SU-DHL-6 (cell line): Measurements from ENCODE around the gene ACBD5.
"Not testable (repeated sequence)": the region's sequence is repeated elsewhere in the genome, so short reads cannot be mapped to it uniquely, and the experiment has no call there.

Experiments used
- H2AFZ ChIP-seq: fragments of 200-600 bp; sonication (generic); 2 replicates; pipeline ENCODE4 v1.6.1; 2014; ENCODE audit warnings: low read depth, mild to moderate bottlenecking, moderate library complexity, mixed read lengths, antibody characterized with exemption, low read length; ENCODE audit not compliant: severe bottlenecking
- H3F3A ChIP-seq: fragments of 200-600 bp; shearing (Covaris generic); 2 replicates; pipeline ENCODE4 v1.6.0; 2016; ENCODE audit warnings: antibody characterized with exemption, mild to moderate bottlenecking; ENCODE audit not compliant: insufficient read depth
- H3K27ac ChIP-seq: fragments of 200-600 bp; sonication (generic); 2 replicates; pipeline ENCODE4 v1.5.1; 2016; ENCODE audit warnings: low read depth, mild to moderate bottlenecking, low read length, moderate library complexity, mixed read lengths
- H3K27me3 ChIP-seq: fragments of 200-600 bp; sonication (generic), shearing (Covaris generic); 2 replicates; pipeline ENCODE4 v1.6.0; 2014; ENCODE audit warnings: mild to moderate bottlenecking, low read length
- H3K36me3 ChIP-seq: fragments of 200-600 bp; sonication (generic); 2 replicates; pipeline ENCODE4 v1.6.1; 2014; ENCODE audit warnings: mild to moderate bottlenecking, low read length, mixed read lengths
- H3K4me2 ChIP-seq: fragments of 300-600, 200-600 bp; shearing (Covaris generic), sonication (generic); 2 replicates; pipeline ENCODE4 v1.6.0; 2014; ENCODE audit warnings: low read length, low read depth, mild to moderate bottlenecking; ENCODE audit not compliant: poor library complexity, severe bottlenecking
- H3K4me3 ChIP-seq: fragments of 200-600 bp; sonication (generic); 2 replicates; pipeline ENCODE4 v1.5.1; 2014; ENCODE audit warnings: antibody characterized with exemption, low read length, mild to moderate bottlenecking, mixed read lengths; ENCODE audit not compliant: insufficient read depth, poor library complexity, severe bottlenecking
- H3K79me2 ChIP-seq: fragments of 200-600 bp; sonication (generic); 2 replicates; pipeline ENCODE4 v1.6.1; 2014; ENCODE audit warnings: mild to moderate bottlenecking, low read length, moderate library complexity; ENCODE audit not compliant: insufficient read depth
- H3K9ac ChIP-seq: fragments of 200-600 bp; sonication (generic); 2 replicates; pipeline ENCODE4 v1.7.0; 2014; ENCODE audit warnings: mild to moderate bottlenecking, low read length
- H3K9me2 ChIP-seq: fragments of 200-600 bp; sonication (generic); replicated peaks from 2 replicates; pipeline ENCODE4 v1.6.1; 2014; ENCODE audit warnings: low read length; ENCODE audit not compliant: insufficient read depth
- H3K9me3 ChIP-seq: fragments of 200-600 bp; sonication (generic); 2 replicates; pipeline ENCODE4 v1.6.1; 2014; ENCODE audit warnings: low read length, mixed read lengths; ENCODE audit not compliant: insufficient read depth
- H4K20me1 ChIP-seq: fragments of 200-600 bp; sonication (generic); 2 replicates; pipeline ENCODE4 v1.6.1; 2014; ENCODE audit warnings: low read depth, mild to moderate bottlenecking, antibody characterized with exemption, low read length, moderate library complexity, mixed read lengths
- CTCF ChIP-seq: fragments of 200-600 bp; sonication (generic); IDR thresholded peaks from one replicate; pipeline ENCODE4 v1.5.1; 2017; ENCODE audit warnings: antibody characterized with exemption, mild to moderate bottlenecking, low read length, moderate library complexity; ENCODE audit not compliant: insufficient read depth, poor library complexity, severe bottlenecking
- EZH2phosphoT487 ChIP-seq: fragments of 200-600 bp; sonication (generic), shearing (Covaris generic); conservative IDR thresholded peaks from 2 replicates; pipeline ENCODE4 v1.6.1; 2018; ENCODE audit warnings: mild to moderate bottlenecking, antibody characterized with exemption, low read length, moderate library complexity, mixed read lengths

Gene ACBD5, protein sequence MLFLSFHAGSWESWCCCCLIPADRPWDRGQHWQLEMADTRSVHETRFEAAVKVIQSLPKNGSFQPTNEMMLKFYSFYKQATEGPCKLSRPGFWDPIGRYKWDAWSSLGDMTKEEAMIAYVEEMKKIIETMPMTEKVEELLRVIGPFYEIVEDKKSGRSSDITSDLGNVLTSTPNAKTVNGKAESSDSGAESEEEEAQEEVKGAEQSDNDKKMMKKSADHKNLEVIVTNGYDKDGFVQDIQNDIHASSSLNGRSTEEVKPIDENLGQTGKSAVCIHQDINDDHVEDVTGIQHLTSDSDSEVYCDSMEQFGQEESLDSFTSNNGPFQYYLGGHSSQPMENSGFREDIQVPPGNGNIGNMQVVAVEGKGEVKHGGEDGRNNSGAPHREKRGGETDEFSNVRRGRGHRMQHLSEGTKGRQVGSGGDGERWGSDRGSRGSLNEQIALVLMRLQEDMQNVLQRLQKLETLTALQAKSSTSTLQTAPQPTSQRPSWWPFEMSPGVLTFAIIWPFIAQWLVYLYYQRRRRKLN

DNA sequence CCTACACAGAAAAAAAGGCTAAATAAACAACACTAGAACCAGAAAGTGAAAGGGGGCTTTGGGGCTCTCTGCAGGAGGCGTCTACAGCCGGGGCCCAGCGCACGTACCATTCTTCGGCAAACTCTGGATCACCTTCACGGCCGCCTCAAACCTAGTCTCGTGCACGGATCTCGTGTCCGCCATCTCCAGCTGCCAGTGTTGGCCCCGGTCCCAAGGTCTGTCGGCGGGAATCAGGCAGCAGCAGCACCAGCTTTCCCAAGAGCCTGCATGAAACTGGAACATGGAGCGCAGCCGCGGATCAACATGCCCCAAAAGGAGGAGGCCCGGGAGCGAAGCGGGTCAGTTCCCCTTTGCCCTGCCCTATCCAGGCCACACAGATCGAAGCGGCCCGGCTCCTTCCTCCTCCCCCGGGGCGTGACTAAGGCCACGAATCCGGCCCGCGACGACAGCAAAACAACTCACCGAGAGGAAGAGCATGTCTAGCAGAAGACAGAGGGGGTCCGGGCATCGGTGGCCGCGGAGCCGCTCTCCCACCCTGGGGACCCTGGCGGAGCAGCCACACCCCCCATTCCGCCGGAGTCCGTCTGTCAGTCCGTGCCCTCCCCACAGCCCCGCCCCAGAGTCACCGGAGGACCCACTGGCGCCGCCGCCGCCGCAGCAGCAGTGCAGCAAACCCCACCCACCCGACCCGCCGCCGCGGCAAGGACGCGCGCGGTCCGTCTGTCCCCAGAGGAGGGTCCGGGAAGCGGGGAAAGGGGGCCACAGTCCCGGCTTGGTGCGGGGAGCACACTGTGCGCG lies at the start of gene ACBD5:
Gene ACBD5 (minus strand): TSS at position 586 of the 798 bp plus-strand sequence. CDS start 109 bp downstream, at position 477.
- peak within 1 kb of the TSS; percentile 99 for H3K27ac ChIP-seq
- H4K20me1 ChIP-seq, result no peaks in the 10 kb centered on the region
- TF ChIP-seq EZH2phosphoT487 (no peak), CTCF (no peak)
- no peaks in the 10 kb centered on the region for H3K9me2 ChIP-seq
- H3K4me3 ChIP-seq, result peak within 1 kb of the TSS; percentile 78
- no peaks in the 10 kb centered on the region for H3K9me3 ChIP-seq
- H3K4me2 ChIP-seq, result peak within 1 kb of the TSS; percentile 96
- peak within 1 kb of the TSS; percentile 76 for H3K9ac ChIP-seq
- no peaks in the 10 kb centered on the region; the same call in 1 of the 2 replicates for H3K36me3 ChIP-seq
- no peaks in the 10 kb centered on the region for H3K27me3 ChIP-seq
- peaks cover 42% of the 10 kb centered on the region for H3K79me2 ChIP-seq
- H2AFZ ChIP-seq, result peak within 1 kb of the TSS; percentile 85
- H3F3A ChIP-seq, result peaks cover 36% of the 10 kb centered on the region

DNA sequence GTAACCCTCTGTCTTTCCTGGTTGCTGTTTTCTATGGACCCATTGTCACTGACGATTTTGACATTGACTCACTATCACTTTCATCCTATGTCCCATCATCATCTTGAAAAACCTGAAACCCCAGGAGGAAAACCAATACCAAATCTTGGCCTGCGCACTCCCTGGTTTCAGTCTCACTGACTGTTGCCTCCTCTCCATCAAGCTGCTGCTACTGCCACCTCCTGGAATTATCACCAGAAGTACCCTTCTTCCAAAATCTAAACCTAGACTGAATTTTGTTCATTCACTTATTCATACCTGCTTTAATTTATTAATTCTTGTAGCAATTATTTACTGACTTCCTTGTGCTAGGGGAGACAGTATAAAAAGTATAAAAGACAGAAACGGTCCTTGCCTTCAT lies 44.5 kb upstream of the ACBD5 start:
- H2AFZ ChIP-seq, result no peak overlapping the region
- no peaks in the 10 kb centered on the region for H3K27me3 ChIP-seq
- no peaks in the 10 kb centered on the region for H4K20me1 ChIP-seq
- no peaks in the 10 kb centered on the region for H3K9me3 ChIP-seq
- H3K36me3 ChIP-seq, result no peaks in the 10 kb centered on the region
- no peak for TF ChIP-seq EZH2phosphoT487
- TF ChIP-seq CTCF, result no peak
- H3F3A ChIP-seq, result no peaks in the 10 kb centered on the region
- no peak overlapping the region for H3K4me3 ChIP-seq
- no peaks in the 10 kb centered on the region for H3K79me2 ChIP-seq
- H3K27ac ChIP-seq, result no peak overlapping the region
- no peak overlapping the region for H3K9ac ChIP-seq
- no peaks in the 10 kb centered on the region for H3K9me2 ChIP-seq
- no peak overlapping the region for H3K4me2 ChIP-seq

DNA sequence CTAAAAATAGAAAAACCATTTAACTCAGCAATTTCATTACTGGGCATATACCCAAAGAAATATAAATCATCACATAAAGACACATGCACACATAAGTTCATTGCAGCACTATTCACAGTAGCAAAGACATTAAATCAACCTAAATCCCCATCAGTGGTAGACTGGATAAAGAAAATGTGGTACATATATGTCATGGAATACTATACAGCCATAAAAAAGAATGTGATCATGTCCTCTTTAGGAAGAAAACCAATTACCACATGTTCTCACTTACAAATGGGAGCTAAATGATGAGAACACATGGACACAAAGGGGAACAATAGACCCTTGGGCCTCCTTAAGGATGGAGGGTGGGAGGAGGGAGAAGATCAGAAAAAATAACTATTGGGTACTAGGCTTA lies 36.0 kb upstream of the ACBD5 start:
- no peak overlapping the region for H3K4me3 ChIP-seq
- no peaks in the 10 kb centered on the region for H3K9me2 ChIP-seq
- H3F3A ChIP-seq, result no peaks in the 10 kb centered on the region
- H3K9me3 ChIP-seq, result no peaks in the 10 kb centered on the region
- H3K9ac ChIP-seq, result no peak overlapping the region
- no peak overlapping the region for H3K27ac ChIP-seq
- no peak overlapping the region for H3K4me2 ChIP-seq
- H3K36me3 ChIP-seq, result no peaks in the 10 kb centered on the region
- no peaks in the 10 kb centered on the region for H4K20me1 ChIP-seq
- H3K79me2 ChIP-seq, result no peaks in the 10 kb centered on the region
- no peaks in the 10 kb centered on the region for H3K27me3 ChIP-seq
- TF ChIP-seq EZH2phosphoT487 (no peak), CTCF (no peak)
- H2AFZ ChIP-seq, result no peak overlapping the region

DNA sequence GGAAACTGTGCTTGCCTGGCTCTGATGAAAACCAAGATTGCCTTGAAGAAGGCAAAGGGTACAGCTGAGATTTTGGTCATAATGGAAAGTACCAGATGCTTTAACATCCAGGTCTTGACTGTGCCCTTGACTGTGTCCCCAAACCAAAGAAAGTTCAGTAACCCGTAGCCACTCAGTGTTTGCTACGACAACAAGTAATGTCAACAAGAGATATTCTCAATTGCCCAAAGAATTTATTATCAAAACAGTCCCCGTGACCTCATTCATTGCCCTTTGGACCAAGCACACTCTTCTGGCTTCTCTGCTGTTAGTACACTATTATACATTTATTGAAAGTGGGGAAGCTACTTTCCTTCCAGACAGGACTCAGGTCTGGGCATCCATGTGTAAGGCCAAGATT lies 25.4 kb upstream of the ACBD5 start:
- not testable (repeated sequence) for H3K9me2 ChIP-seq, H3K27me3 ChIP-seq, H3K9ac ChIP-seq, H3K9me3 ChIP-seq, H2AFZ ChIP-seq, H3K4me2 ChIP-seq, H3F3A ChIP-seq, H4K20me1 ChIP-seq, H3K4me3 ChIP-seq, H3K79me2 ChIP-seq, H3K36me3 ChIP-seq, H3K27ac ChIP-seq

DNA sequence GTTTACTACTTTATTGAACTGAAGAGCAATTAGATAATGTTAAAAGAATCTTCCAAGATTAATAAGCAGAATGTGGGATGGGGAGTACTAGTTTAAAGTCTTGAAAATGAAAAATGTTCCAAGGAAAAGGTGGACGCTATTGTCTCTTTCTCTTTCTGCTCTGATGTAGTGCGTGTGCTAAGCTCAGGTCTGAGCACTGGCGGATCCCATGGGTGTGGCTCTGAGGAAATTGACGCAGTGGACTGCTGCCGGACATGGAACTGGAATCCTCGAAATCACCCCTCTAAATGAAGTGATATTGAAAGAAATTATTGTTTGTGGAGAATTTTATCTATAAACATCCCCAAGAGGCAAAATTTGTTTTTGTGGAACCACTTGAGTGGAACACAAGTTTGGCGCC lies 22.2 kb upstream of the ACBD5 start:
- not testable (repeated sequence) for H3F3A ChIP-seq, H3K27me3 ChIP-seq, H4K20me1 ChIP-seq, H3K9me3 ChIP-seq, H3K36me3 ChIP-seq, H3K4me3 ChIP-seq, H3K27ac ChIP-seq, H3K79me2 ChIP-seq, H3K9ac ChIP-seq, H3K4me2 ChIP-seq, H3K9me2 ChIP-seq, H2AFZ ChIP-seq
